ENCODE results near the gene PSMA1.

The PSMA1 gene

GRCh38 chr11:14529951-14530350, 9.8 kb upstream of the PSMA1 start:
- no peak for DNase-seq (ENCODE audit: low spot score)

GRCh38 chr11:14529321-14529720, 9.1 kb upstream of the PSMA1 start:
- no peak for DNase-seq (ENCODE audit: low spot score)

GRCh38 chr11:14522801-14523200, 2.6 kb upstream of the PSMA1 start:
- DNase-seq (ENCODE audit: low spot score) = no peak

DNA sequence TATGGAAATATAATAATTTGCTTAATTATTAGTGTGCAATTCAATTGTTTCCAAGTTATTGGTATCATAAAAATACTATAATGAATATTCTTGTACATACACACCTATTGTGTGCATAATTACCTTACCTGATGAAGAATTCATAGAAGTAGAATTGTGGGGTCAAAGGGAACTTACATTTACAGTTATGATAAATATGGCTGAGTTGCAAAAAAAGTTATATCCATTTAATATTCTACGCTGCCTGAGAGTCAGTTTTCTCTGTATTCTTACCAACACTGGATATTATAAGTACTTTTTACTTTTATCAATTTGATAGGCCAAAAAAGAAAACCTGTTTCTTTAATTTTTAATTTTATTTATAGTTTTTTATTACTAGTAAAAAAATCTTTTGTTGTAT, 2.1 kb upstream of the PSMA1 start:
- no peak for DNase-seq (ENCODE audit: low spot score)

- no peak for DNase-seq (ENCODE audit: low spot score)
Measured at GRCh38 chr11:14520747-14521151, 563 bp upstream of the PSMA1 start.

DNA sequence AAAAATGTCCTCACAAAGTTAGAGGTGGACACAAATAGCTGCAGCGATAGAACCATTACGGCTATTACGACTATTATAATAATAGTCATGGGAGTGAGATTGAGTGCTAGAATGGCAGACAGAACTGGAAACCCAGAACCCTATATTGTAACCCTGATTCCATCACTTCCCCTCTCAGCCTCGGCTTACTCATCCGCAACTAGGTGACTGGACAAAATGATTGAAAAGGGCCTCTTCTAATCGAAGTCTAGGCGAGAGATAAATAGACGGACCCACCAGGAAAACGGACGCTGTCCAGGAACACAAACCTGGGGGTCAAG, 629 bp downstream of the PSMA1 start:
- no peak for DNase-seq (ENCODE audit: low spot score)

DNA sequence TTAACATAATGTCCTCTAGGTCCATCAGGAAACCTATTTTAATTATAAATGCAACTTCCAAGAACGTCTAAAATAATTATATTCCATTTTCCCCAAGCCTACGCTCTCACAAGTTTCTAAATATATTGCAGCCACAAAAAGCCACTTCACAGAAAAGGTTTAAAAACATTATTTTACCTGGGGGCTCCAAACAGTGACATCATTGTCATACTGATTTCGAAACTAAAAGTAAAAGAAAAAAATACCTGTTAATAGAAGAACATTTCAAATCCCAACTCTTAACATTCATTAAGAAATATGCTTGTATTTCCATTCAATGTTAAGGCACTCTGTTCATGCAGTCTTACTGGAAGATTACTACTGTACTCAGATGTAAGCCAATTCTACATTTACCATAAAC, 1.4 kb downstream of the PSMA1 start:
- no peak for DNase-seq (ENCODE audit: low spot score)

DNA sequence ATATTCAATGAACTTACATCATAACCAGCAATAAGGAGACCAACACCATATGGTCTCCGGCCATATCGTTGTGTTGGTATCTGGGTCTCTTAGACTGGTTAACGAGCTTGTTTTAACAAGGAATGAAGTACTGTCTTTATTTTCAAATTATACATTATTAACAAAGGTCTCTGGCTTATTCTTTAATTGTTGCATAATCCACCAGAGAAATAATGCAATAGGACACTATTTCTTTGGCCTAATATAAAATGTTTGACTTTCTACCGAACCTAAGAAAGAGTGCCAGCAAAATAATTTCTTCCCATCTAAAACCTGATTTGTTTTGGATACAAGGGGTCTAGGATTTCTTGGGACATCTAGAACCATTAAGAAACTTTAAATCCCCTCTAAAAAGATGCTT, 6.4 kb downstream of the PSMA1 start:
- DNase-seq (ENCODE audit: low spot score) = no peak

- DNase-seq (ENCODE audit: low spot score) = no peak
Measured at GRCh38 chr11:14506532-14506931, 13.7 kb downstream of the PSMA1 start.

- no peak for DNase-seq (ENCODE audit: low spot score)
Measured at GRCh38 chr11:14503023-14503422, 17.2 kb downstream of the PSMA1 start.

DNA sequence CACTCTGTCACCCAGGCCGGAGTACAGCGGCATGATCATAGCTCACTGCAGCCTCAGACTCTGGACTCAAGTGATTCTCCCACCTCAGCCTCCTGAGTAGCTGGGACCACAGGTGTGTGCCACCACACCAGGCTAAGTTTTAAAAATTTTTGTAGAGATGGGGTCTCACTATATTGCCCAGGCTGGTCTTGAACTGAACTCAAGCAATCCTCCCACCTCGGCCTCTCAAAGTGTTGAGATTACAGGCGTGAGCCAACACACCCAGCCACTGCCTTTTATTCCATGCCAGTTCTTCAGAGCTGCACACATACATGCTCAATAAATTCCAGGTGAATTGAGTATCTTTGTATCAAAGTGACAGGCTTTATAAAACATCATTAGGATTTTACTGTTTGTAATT, 18.1 kb downstream of the PSMA1 start:
- DNase-seq (ENCODE audit: low spot score) = no peak

GRCh38 chr11:14500181-14500651, 20.0 kb downstream of the PSMA1 start:
- peak; percentile 53 for DNase-seq (ENCODE audit: low spot score)

DNA sequence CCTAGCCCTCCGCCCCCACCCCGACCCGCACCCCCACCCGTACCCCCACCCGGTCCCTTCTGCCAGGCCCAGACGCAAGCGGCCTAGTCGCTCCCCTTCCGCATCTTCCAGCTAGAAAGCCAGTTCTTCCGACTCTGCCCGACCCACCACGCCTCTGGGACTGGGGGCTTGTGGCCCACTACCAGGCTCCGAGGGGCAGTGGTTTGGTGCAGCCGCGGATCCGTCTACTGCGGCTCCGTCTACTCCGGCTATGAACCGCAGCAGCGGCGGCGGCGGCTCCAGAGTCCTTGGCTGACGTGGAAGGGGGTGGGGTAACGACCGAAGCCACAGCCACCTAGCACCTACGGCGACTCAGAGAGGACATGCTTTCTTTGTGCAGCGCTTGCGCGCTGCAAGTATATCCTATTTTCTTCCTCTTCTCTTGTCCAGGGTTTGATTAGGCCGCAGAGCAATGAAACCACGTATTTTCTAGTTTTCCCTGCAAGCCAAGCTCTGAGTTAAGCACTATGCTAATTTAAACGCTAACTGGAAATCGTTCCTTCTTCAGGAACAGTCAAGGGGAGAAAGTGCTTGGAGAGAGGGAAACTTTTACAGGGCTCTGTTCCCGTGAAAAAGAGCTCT, 20.5 kb downstream of the PSMA1 start, which contains the start of gene COPB1:
TSS of gene COPB1 (minus strand) at position 252 of the 621 bp plus-strand sequence. CDS start 883 bp downstream, outside the sequence.
- peak; percentile 89 for DNase-seq (ENCODE audit: low spot score)

GRCh38 chr11:14499178-14499559, 21.0 kb downstream of the PSMA1 start:
- no peak for DNase-seq (ENCODE audit: low spot score)

DNA sequence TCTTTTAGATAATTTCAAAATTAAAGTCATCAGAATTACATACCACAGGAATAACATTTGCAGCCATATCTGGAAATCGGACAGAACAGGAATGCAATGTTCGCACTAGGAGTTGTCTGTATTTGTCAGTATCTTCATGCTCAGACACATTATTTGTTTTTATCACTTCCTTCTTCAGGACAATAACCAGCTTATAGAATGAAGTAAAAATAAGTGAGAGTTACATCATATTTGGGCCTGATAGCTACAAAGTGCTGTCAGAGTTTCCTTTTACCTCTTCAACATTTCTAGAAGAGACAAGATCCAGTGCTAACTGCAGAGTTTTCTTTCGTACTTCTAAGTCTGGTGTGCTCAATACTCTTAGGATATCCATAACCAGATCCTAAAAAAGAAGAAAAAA, 39.5 kb downstream of the PSMA1 start:
- no peak for DNase-seq (ENCODE audit: low spot score)

GRCh38 chr11:14471127-14471526, 49.1 kb downstream of the PSMA1 start:
- no peak for DNase-seq (ENCODE audit: low spot score)

GRCh38 chr11:14463623-14464022, 56.6 kb downstream of the PSMA1 start:
- no peak for DNase-seq (ENCODE audit: low spot score)

DNA sequence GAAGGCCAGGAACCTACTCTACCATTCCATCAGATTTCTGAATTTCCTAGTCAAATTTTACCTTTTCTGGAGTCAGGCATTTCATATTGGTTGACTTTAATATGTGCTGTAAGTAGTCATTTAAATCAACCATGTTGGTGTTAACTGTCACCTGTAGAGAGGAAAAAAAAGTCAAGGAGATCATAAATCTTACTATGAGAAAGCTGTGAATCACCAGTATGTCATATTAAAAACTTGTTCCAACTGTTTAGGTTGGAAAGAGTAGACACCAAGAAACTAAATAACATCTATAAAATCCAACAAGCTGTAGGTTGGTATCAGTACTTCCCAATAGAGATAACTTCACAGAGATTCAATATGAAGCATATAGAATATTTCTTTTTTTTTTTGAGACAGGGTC, 60.0 kb downstream of the PSMA1 start:
- no peak for DNase-seq (ENCODE audit: low spot score)

DNA sequence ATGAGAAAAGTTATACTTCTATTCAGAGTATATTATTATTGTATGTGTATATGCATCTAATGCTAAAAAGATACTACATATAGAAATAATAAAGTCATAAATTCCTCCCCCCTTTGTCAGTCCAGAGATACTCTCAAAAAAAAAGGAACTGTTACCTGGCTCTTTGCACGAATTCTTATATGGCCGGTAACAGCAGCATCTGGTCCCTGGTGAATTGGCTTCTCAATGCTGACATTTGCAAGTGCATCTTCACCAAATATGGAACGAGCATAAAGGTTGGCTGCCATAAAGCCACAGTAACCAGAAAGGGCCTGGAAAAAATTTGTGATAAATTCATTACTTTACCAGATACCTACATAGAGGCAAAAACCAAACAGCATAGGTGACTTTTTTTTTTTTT, 61.8 kb downstream of the PSMA1 start:
- DNase-seq (ENCODE audit: low spot score) = no peak

- DNase-seq (ENCODE audit: low spot score) = no peak
Measured at GRCh38 chr11:14455648-14456430, 64.3 kb downstream of the PSMA1 start.

All from kidney capillary endothelial cell (primary cell).